Measurements from ENCODE around the gene DHX38.

DNA sequence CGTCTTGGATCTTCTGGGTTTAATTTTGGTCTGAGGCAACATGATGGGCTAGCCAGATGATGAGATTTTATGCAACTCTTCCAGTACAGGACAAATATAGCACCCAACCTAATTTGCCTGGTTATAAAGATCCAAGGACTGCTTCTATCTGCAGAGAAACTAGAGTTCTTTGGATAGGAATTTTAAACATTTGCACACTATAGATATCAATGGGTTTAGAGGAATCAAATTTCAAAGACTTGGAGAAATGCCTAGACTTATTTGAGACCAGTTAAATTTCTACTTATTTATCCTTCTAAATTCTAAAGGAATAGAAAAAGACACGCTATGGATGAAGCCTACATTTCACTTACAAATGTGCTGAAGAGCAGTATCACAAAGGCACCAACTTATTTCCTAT lies 65.7 kb downstream of the DHX38 start:
- TF ChIP-seq, protein P1, sequence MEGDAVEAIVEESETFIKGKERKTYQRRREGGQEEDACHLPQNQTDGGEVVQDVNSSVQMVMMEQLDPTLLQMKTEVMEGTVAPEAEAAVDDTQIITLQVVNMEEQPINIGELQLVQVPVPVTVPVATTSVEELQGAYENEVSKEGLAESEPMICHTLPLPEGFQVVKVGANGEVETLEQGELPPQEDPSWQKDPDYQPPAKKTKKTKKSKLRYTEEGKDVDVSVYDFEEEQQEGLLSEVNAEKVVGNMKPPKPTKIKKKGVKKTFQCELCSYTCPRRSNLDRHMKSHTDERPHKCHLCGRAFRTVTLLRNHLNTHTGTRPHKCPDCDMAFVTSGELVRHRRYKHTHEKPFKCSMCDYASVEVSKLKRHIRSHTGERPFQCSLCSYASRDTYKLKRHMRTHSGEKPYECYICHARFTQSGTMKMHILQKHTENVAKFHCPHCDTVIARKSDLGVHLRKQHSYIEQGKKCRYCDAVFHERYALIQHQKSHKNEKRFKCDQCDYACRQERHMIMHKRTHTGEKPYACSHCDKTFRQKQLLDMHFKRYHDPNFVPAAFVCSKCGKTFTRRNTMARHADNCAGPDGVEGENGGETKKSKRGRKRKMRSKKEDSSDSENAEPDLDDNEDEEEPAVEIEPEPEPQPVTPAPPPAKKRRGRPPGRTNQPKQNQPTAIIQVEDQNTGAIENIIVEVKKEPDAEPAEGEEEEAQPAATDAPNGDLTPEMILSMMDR (IDR thresholded peaks at IDR 0.05; ENCODE audit: poor library complexity) = no peak
- no peak for TF ChIP-seq EZH2 (IDR thresholded peaks at IDR 0.05; ENCODE audit: borderline replicate concordance)
